A549 (cell line): ENCODE data around the gene DUSP2. TPM values are rescaled to one million over a fixed set of nuclear protein-coding genes. Genes with fewer than 3 reads are reported as not detected.

Experiments used
- ATAC-seq, 2 experiments: fragments of 200-7000 bp in 1 of 2; fragments of >200 bp in 1 of 2; cut with Nextera tagmentation in 1 of 2; cut with Tn5 transposase in 1 of 2; 3 replicates each; pipeline versions ENCODE4 v1.8.0 to v1.9.1; 2018 to 2020; ENCODE audit warnings: mild to moderate bottlenecking in 1 of 2, moderate library complexity in 1 of 2
- CTCF ChIA-PET: fragments of 300-600 bp; sonication (Branson Sonifier 250); formaldehyde crosslinking; extraction: SDS; loops from one replicate; lab custom pipeline; 2021; ENCODE audit warnings: antibody characterized with exemption, inconsistent platforms; lab: Yijun Ruan, JAX
- POLR2A ChIA-PET: fragments of 350-600 bp; formaldehyde crosslinking; extraction: SDS; loops from one replicate; lab custom pipeline; 2021; ENCODE audit warnings: antibody characterized with exemption, inconsistent platforms; lab: Yijun Ruan, JAX
- DNase-seq, 2 experiments: peaks; one replicate each; pipeline versions ENCODE4 v3.0.0 to v3.0.0-alpha.2; 2011 to 2016; ENCODE audit warnings: low read depth in 1 of 2, low spot score in 1 of 2
- FAIRE-seq: peaks from 2 replicates; lab custom pipeline; 2011; peaks lifted over from hg19 to GRCh38; lab: Jason Lieb, UNC
- H3K27ac ChIP-seq, 2 experiments: fragments of >200 bp; sonication (Bioruptor Twin); formaldehyde crosslinking; 3 replicates each; pipeline ENCODE4 v1.5.1; 2016 to 2017
- H3K4me1 ChIP-seq: fragments of >200 bp; sonication (Bioruptor Twin); formaldehyde crosslinking; 3 replicates; pipeline ENCODE4 v1.6.1; 2016
- H3K4me2 ChIP-seq: fragments of >200 bp; sonication (Bioruptor Twin); formaldehyde crosslinking; 3 replicates; pipeline ENCODE4 v1.6.1; 2016
- H3K4me3 ChIP-seq: fragments of >200 bp; sonication (Bioruptor Twin); formaldehyde crosslinking; 3 replicates; pipeline ENCODE4 v1.5.1; 2016
- H3K9me3 ChIP-seq: fragments of >200 bp; sonication (Bioruptor Twin); formaldehyde crosslinking; 3 replicates; pipeline ENCODE4 v1.6.1; 2016
- CBX2 ChIP-seq: fragments of 200-600 bp; sonication (generic); IDR thresholded peaks from 2 replicates; pipeline ENCODE4 v1.6.1; 2016; ENCODE audit warnings: low read depth, mild to moderate bottlenecking, borderline replicate concordance
- EHF ChIP-seq: fragments of 250-450 bp; sonication (Bioruptor Pico); IDR thresholded peaks from 2 replicates; pipeline ENCODE4 v1.5.0; 2020; ENCODE audit warnings: mild to moderate bottlenecking
- ESRRA ChIP-seq: fragments of 150-350 bp; IDR thresholded peaks from 2 replicates; pipeline ENCODE4 v1.6.1; 2014; ENCODE audit warnings: mild to moderate bottlenecking, low read length, borderline replicate concordance
- HOXA7 ChIP-seq: fragments of 250-450 bp; sonication (Bioruptor Pico); IDR thresholded peaks from 2 replicates; pipeline ENCODE4 v1.5.0; 2020; ENCODE audit warnings: mild to moderate bottlenecking, moderate library complexity
- HOXB5 ChIP-seq: fragments of 250-450 bp; sonication (Bioruptor Pico); IDR thresholded peaks from 2 replicates; pipeline ENCODE4 v1.5.0; 2020; ENCODE audit warnings: mild to moderate bottlenecking, moderate library complexity
- JUN ChIP-seq, 2 experiments: fragments of >200 bp; sonication (Bioruptor Twin); formaldehyde crosslinking; IDR thresholded peaks; 2 replicates in 1 of 2; 3 replicates in 1 of 2; pipeline ENCODE4 v1.6.1; 2016 to 2017
- KDM5A ChIP-seq: fragments of 200-600 bp; sonication (generic); IDR thresholded peaks from 2 replicates; pipeline ENCODE4 v1.6.1; 2016; ENCODE audit warnings: antibody characterized with exemption, mild to moderate bottlenecking
- MAFK ChIP-seq: fragments of 450-650 bp; IDR thresholded peaks from 2 replicates; pipeline ENCODE4 v1.6.1; 2014; ENCODE audit not compliant: partially characterized antibody
- NFE2L2 ChIP-seq: fragments of 150-350 bp; conservative IDR thresholded peaks from 2 replicates; pipeline ENCODE4 v1.6.1; 2014; ENCODE audit warnings: low read length
- NPAS2 ChIP-seq: fragments of 250-450 bp; sonication (Bioruptor Pico); IDR thresholded peaks from 2 replicates; pipeline ENCODE4 v1.8.0; 2022; ENCODE audit warnings: mild to moderate bottlenecking, moderate library complexity, borderline replicate concordance
- POLR2AphosphoS2 ChIP-seq: conservative IDR thresholded peaks from 2 replicates; pipeline ENCODE4 v1.6.1; 2012; ENCODE audit warnings: low read length, improper control_type of control experiment, inconsistent platforms
- RARB ChIP-seq: fragments of 250-450 bp; sonication (Bioruptor Pico); IDR thresholded peaks from 2 replicates; pipeline ENCODE4 v1.8.0; 2021; ENCODE audit warnings: mild to moderate bottlenecking, moderate library complexity
- RCOR1 ChIP-seq: fragments of 150-350 bp; IDR thresholded peaks from 2 replicates; pipeline ENCODE4 v1.6.1; 2014; ENCODE audit warnings: antibody characterized with exemption, low read length, low read depth
- RNF2 ChIP-seq: fragments of 200-600 bp; sonication (generic); IDR thresholded peaks from 2 replicates; pipeline ENCODE4 v1.6.1; 2016; ENCODE audit warnings: low read depth, mild to moderate bottlenecking, antibody characterized with exemption, moderate library complexity, borderline replicate concordance
- SMC3 ChIP-seq: fragments of >200 bp; sonication (Bioruptor Twin); formaldehyde crosslinking; IDR thresholded peaks from 3 replicates; pipeline ENCODE4 v1.6.1; 2018; ENCODE audit warnings: inconsistent platforms
- SREBF2 ChIP-seq: fragments of 450-650 bp; IDR thresholded peaks from 2 replicates; pipeline ENCODE4 v1.6.1; 2014; ENCODE audit warnings: mild to moderate bottlenecking, moderate library complexity
- TP53 ChIP-seq: fragments of 250-450 bp; sonication (Bioruptor Pico); IDR thresholded peaks from 2 replicates; pipeline ENCODE4 v1.5.0; 2021; ENCODE audit warnings: mild to moderate bottlenecking, moderate library complexity
- ZFP36 ChIP-seq: fragments of 450-650 bp; IDR thresholded peaks from 2 replicates; pipeline ENCODE4 v1.6.1; 2014; ENCODE audit warnings: borderline replicate concordance; ENCODE audit not compliant: partially characterized antibody
- ZNF302 ChIP-seq: fragments of 250-450 bp; sonication (Bioruptor Pico); IDR thresholded peaks from 2 replicates; pipeline ENCODE4 v1.9.0; 2021; ENCODE audit warnings: inconsistent platforms, mild to moderate bottlenecking, moderate library complexity
- ZSCAN20 ChIP-seq: fragments of 250-450 bp; sonication (Bioruptor Pico); IDR thresholded peaks from 2 replicates; pipeline ENCODE4 v1.8.0; 2022; ENCODE audit warnings: mild to moderate bottlenecking, moderate library complexity
- WGBS: methylation state at CpG from one replicate; pipeline ENCODE4 v1.1.6; 2017; ENCODE audit errors: missing lambda C conversion rate; 5-methylcytosine and 5-hydroxymethylcytosine counted together
- polyA plus RNA-seq, 4 experiments: library from polyadenylated mRNA; depleted of rRNA in 3 of 4; stranded (reverse); fragments of >200 nt; fragmentation: RNase III in 1 of 4; extraction: RNeasy Plus Mini Kit Qiagen cat#74134 plus additional on column Dnase treatment in 1 of 4; gene quantifications; 2 replicates in 3 of 4; 3 replicates in 1 of 4; pipeline ENCODE4 v1.2.3, GENCODE V29; 2011 to 2017
- TF ChIP-seq, protein P1 (sequence below): fragments of 200-600 bp; sonication (generic); IDR thresholded peaks from 2 replicates; pipeline ENCODE4 v1.6.1; 2016; ENCODE audit warnings: antibody characterized with exemption, mild to moderate bottlenecking, moderate library complexity
- TF ChIP-seq, protein P2 (sequence below): fragments of 450-650 bp; IDR thresholded peaks from 2 replicates; pipeline ENCODE4 v1.6.1; 2014; ENCODE audit warnings: antibody characterized with exemption
- TF ChIP-seq, protein P3 (sequence below): fragments of >200 bp; sonication (Bioruptor Twin); formaldehyde crosslinking; IDR thresholded peaks from 2 replicates; pipeline ENCODE4 v1.6.1; 2016

DUSP2 gene
- polyA plus RNA-seq, 2 of the 4 experiments (the other 2 are of a cell fraction), result 0.26 to 0.27 TPM

DNA sequence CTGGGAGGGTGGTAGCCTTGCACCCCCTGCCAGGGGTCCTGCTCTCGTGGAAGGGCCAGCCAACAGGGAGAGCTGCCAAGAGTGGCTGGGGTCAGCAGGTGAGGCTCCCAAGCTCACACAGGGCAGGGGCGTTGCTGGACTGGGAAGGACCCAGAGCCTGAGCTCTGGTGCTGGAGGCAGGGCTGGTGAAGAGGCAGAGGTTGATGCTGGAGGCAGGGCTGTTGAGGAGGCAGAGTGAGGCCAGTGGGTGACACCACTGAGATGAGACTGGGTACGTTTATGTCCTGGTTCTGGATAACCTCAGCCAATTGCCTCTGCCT lies 35.9 kb downstream of the DUSP2 start:
- no peak overlapping the region for H3K4me3 ChIP-seq
- POLR2A ChIA-PET, result no interaction called here
- no peak for FAIRE-seq
- CTCF ChIA-PET, result interaction anchor here (1.3 to 15.3 kb wide), 5 partner anchors 5 to 117 kb away, joined by 3 to 126 read pairs (median 7); partner anchors contain the start of gene ADRA2B
- 58% methylated on average over 3 of the region's 3 CpGs for WGBS
- no peak for TF ChIP-seq HOXB5 (CRISPR knock-in tag)
- TF ChIP-seq TP53 (CRISPR knock-in tag), result no peak
- no peak for TF ChIP-seq RNF2
- TF ChIP-seq HOXA7 (CRISPR knock-in tag), result no peak
- TF ChIP-seq POLR2AphosphoS2, result no peak
- no peak for TF ChIP-seq KDM5A
- no peak for TF ChIP-seq ZFP36
- TF ChIP-seq, protein P1, sequence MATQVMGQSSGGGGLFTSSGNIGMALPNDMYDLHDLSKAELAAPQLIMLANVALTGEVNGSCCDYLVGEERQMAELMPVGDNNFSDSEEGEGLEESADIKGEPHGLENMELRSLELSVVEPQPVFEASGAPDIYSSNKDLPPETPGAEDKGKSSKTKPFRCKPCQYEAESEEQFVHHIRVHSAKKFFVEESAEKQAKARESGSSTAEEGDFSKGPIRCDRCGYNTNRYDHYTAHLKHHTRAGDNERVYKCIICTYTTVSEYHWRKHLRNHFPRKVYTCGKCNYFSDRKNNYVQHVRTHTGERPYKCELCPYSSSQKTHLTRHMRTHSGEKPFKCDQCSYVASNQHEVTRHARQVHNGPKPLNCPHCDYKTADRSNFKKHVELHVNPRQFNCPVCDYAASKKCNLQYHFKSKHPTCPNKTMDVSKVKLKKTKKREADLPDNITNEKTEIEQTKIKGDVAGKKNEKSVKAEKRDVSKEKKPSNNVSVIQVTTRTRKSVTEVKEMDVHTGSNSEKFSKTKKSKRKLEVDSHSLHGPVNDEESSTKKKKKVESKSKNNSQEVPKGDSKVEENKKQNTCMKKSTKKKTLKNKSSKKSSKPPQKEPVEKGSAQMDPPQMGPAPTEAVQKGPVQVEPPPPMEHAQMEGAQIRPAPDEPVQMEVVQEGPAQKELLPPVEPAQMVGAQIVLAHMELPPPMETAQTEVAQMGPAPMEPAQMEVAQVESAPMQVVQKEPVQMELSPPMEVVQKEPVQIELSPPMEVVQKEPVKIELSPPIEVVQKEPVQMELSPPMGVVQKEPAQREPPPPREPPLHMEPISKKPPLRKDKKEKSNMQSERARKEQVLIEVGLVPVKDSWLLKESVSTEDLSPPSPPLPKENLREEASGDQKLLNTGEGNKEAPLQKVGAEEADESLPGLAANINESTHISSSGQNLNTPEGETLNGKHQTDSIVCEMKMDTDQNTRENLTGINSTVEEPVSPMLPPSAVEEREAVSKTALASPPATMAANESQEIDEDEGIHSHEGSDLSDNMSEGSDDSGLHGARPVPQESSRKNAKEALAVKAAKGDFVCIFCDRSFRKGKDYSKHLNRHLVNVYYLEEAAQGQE, result no peak
- no peak overlapping the region for H3K27ac ChIP-seq
- no peaks in the 10 kb centered on the region for H3K4me1 ChIP-seq
- peaks cover 12% of the 10 kb centered on the region for H3K9me3 ChIP-seq
- no peak for ATAC-seq
- DNase-seq, result no peak
- H3K4me2 ChIP-seq, result no peak overlapping the region

GRCh38 chr2:96108541-96109360 lies 36.5 kb downstream of the DUSP2 start:
- Histone ChIP-seq H3K27ac (no peak overlapping the region), H3K4me3 (no peak overlapping the region), H3K4me2 (no peak overlapping the region), H3K9me3 (peaks cover 12% of the 10 kb centered on the region), H3K4me1 (no peaks in the 10 kb centered on the region)
- TF ChIP-seq ESRRA, result no peak
- TF ChIP-seq ZSCAN20 (CRISPR knock-in tag), result no peak
- TF ChIP-seq, protein P2, sequence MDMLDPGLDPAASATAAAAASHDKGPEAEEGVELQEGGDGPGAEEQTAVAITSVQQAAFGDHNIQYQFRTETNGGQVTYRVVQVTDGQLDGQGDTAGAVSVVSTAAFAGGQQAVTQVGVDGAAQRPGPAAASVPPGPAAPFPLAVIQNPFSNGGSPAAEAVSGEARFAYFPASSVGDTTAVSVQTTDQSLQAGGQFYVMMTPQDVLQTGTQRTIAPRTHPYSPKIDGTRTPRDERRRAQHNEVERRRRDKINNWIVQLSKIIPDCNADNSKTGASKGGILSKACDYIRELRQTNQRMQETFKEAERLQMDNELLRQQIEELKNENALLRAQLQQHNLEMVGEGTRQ, result no peak
- TF ChIP-seq MAFK, result no peak
- no peak for TF ChIP-seq NFE2L2
- TF ChIP-seq NPAS2 (CRISPR knock-in tag), result no peak
- no peak for TF ChIP-seq ZNF302
- TF ChIP-seq, protein P3, sequence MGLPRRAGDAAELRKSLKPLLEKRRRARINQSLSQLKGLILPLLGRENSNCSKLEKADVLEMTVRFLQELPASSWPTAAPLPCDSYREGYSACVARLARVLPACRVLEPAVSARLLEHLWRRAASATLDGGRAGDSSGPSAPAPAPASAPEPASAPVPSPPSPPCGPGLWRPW, result no peak
- TF ChIP-seq EHF, result no peak
- TF ChIP-seq SMC3, result no peak
- TF ChIP-seq RCOR1, result no peak
- TF ChIP-seq CBX2, result no peak
- no peak for TF ChIP-seq RNF2
- no peak for TF ChIP-seq RARB (CRISPR knock-in tag)
- TF ChIP-seq JUN (IDR thresholded peaks at IDR 0.05), result no peak
- no peak for TF ChIP-seq SREBF2
- ChIA-PET CTCF (interaction anchor here (1.0 to 15.3 kb wide), 7 partner anchors 6 to 116 kb away, joined by 3 to 126 read pairs (median 6); partner anchors contain the start of gene ADRA2B), POLR2A (no interaction called here)
- no peak for DNase-seq
- FAIRE-seq, result no peak
- WGBS, result 70% methylated on average over 13 of the region's 17 CpGs
- ATAC-seq, result no peak
